GM13976 (cell line): ENCODE data around the gene SIRPA.
A peak's percentile ranks its signal among the peaks of the same experiment; 100 is the strongest.

Experiments used
- DNase-seq: peaks from one replicate; pipeline ENCODE4 v3.0.0; 2012; ENCODE audit warnings: low spot score
- in situ Hi-C: fragments of 300-500 bp; cut with MboI; formaldehyde crosslinking; loops from one replicate; pipeline ENCODE4 v1.12.0; 2022; ENCODE audit warnings: low sequenced_read_pairs, mixed read lengths, inconsistent platforms; ENCODE audit not compliant: unreplicated experiment
- TF ChIP-seq, protein P1 (sequence below): IDR thresholded peaks from 2 replicates; pipeline ENCODE4 v1.5.1; 2012; ENCODE audit warnings: borderline replicate concordance, mild to moderate bottlenecking; ENCODE audit not compliant: insufficient read depth; ENCODE audit errors: extremely low read depth, missing control alignments, control extremely low read depth

SIRPA gene

DNA sequence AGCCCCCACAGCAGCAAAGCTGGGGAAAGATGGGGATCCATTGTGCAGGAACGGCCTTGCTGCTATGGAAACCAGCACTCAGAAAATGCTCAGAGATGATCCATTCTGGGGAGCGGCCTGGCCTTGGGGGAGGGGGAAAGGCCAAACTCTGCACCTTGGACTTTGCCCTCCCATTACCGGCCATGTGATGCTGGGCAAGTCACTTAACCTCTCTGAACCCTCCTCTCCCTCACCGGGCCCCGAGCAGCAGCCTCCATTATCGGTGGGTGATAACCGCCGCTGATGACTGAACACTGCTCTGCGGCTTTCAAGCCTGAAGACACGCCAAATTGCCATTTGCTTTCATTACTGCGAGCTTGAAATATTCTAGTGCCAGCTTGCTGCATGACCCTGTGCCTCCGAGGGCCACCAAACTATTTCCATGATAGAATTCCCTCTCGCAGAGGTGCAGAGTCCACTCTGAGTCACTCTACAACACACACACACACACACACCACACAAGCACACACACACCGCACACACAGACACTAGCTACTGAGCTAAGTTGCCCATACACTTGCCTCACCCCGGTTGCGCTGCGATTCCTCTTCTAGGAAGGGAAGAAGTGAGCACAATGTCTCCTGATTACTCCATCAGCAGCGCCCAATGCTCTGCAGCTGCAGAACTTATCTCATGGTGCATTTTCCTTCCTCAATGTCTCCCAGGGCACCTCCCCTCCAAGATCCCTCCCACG lies 20.6 kb upstream of the SIRPA start:
- in situ Hi-C loops, result no loop called here
- no peak for DNase-seq
- TF ChIP-seq, protein P1, sequence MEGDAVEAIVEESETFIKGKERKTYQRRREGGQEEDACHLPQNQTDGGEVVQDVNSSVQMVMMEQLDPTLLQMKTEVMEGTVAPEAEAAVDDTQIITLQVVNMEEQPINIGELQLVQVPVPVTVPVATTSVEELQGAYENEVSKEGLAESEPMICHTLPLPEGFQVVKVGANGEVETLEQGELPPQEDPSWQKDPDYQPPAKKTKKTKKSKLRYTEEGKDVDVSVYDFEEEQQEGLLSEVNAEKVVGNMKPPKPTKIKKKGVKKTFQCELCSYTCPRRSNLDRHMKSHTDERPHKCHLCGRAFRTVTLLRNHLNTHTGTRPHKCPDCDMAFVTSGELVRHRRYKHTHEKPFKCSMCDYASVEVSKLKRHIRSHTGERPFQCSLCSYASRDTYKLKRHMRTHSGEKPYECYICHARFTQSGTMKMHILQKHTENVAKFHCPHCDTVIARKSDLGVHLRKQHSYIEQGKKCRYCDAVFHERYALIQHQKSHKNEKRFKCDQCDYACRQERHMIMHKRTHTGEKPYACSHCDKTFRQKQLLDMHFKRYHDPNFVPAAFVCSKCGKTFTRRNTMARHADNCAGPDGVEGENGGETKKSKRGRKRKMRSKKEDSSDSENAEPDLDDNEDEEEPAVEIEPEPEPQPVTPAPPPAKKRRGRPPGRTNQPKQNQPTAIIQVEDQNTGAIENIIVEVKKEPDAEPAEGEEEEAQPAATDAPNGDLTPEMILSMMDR, result no peak

DNA sequence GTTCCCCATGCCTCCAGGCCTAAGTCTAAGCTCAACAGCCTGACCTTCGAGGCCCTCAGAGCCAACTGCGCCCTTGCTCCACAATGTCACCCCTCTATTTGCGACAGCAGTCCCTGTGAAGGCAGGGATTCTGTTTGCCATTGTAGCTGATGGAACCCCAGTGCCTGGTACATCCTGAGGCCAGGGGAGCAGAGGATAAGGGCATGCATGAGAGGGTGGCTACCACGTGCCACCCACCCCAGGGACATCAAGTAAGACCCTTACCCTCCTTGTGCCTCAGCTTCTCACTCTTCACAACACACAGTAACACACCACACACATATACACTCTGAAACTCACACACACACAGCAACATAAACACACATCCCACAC lies 20.0 kb upstream of the SIRPA start:
- in situ Hi-C loops, result no loop called here
- no peak for DNase-seq
- TF ChIP-seq, protein P1, result no peak

DNA sequence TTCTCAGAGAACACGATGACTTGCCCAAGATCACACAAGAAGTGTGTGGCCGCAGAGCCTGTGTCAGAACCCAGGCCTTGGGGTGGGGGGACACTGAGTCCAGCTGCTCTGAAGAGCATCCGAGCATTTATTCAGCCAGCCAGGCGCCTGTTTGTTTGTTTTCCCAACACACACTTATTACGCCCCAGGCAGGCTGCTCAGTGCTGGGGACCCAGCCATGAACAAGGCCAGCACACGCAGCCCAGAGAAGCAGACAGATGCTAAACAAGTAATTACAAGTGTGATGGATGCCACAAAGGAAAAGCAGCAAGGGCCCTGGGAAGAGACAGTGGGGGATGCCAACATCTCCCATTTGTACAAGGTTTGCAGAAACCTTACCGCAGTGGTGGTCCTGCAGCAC lies 19.4 kb upstream of the SIRPA start:
- no peak for DNase-seq
- TF ChIP-seq, protein P1, result no peak
- in situ Hi-C loops, result no loop called here

DNA sequence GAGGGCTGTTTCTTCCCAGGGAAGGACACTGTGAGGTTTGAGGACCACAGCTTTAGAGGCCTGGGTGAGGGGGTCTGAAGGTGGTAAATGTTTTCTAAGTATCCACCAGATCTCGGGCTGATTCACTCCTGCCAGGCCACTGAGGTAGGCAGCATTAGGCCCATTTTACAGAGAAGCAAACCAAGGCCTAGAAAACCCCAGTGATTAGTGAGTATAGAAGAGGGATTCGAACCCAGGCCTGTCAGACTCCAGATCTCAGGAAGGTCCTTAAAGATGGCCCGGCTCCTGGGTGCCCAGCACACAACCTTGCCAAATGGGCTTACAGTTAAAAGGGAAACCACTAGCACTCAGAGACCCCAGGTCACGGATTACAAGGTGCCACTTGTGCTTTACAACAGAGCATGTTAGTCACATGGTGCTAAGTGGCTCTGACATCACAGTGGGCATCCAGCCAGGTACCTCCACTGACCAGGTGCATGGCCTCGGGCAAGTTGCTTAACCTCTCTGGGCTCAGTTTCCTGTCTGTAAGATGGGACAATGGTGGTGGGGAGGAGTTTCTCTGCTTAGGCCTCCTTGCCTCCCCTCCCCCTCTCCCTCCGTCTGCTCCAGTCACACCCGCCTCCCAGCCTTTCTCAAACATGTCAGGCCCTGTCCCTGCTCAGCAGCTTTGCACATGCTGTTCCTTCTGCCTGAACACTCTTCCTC lies 18.8 kb upstream of the SIRPA start:
- TF ChIP-seq, protein P1, result no peak
- in situ Hi-C loops, result no loop called here
- no peak for DNase-seq

DNA sequence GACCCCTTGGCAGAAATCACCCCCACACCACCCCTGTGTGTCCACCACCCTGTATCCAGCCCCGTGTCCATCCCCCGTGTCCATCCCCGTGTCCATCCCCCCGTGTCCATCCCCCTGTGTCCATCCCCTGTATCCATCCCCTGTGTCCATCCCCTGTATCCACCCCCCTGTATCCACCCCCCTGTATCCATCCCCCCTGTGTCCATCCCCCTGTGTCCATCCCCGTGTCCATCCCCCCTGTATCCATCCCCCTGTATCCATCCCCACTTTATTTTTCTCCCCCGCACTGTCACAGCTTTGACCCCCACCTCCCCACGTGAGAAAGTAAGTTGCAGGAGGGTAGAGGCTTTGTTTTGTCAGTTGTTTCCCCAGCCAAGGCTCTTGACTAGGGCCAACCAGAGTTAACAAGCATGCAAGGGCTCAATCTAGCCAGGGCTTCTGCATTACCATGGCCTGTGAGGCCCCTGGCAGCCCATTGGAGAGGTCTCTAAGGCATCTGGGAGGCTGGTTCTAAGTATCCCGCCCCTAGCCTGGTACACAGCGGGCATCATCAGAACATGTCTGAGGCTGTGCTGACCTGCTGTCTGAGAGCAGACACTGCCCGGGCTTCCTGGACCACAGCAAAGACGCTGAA lies 18.1 kb upstream of the SIRPA start:
- TF ChIP-seq, protein P1, result no peak
- peak; percentile 90 for DNase-seq
- in situ Hi-C loops, result no loop called here

DNA sequence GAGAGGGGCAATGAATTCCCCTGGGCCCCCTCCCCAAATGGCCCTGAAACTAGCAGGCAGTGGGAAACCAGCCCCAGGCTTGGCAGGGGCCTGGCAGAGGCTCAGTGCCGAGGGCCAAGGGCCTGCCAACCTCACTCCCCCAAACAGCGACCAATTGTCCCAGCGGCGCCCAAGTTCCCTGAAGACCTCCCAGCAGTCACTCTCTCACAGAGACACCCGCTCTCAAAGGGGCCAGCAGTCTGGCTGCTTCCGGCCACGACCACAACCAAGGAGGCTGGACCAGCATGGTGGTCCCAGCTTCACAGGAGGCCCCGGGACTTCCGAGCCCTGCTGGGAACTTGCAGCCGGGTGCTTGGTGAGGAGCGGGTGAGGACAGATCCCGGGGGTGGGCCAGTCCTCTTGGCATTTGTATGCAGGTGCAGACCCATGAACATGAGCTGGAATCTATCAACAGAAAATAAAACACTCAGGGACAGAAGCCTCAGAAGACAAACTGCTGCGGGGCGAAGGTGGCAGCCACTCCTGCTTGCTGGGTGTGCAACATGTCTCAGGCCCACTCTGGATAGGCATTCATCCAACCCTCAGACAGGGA lies 17.5 kb upstream of the SIRPA start:
- in situ Hi-C loops, result no loop called here

More for the DNA sequence above, 17.5 kb upstream of the SIRPA start:
- TF ChIP-seq, protein P1, result no peak
- no peak for DNase-seq
